Cortex of kidney (tissue), 1 donor: ENCODE results near the gene UBE2I.

Experiments used
- DNase-seq: peaks from one replicate; lab custom pipeline; 2025; lab: John Stamatoyannopoulos, UW

Gene UBE2I

GRCh38 chr16:1361685-1362360 is 52.4 kb downstream of the UBE2I start:
- DNase-seq: no peak

- DNase-seq: no peak
Observed at GRCh38 chr16:1362807-1363206, 53.4 kb downstream of the UBE2I start.

- DNase-seq: no peak
Observed at GRCh38 chr16:1363501-1364041, 54.1 kb downstream of the UBE2I start.

GRCh38 chr16:1364510-1364909 is 55.1 kb downstream of the UBE2I start:
- DNase-seq: no peak

- DNase-seq: no peak
Observed at GRCh38 chr16:1366060-1366711, 56.8 kb downstream of the UBE2I start.

GRCh38 chr16:1366712-1367299 is 57.4 kb downstream of the UBE2I start:
- DNase-seq: no peak

GRCh38 chr16:1367486-1368174 is 58.2 kb downstream of the UBE2I start:
- no peak for DNase-seq

- DNase-seq: no peak
Observed at GRCh38 chr16:1371054-1371978, 61.9 kb downstream of the UBE2I start.

GRCh38 chr16:1372292-1372950 is 63.0 kb downstream of the UBE2I start:
- DNase-seq: no peak

GRCh38 chr16:1374418-1375297 is 65.2 kb downstream of the UBE2I start:
- no peak for DNase-seq

GRCh38 chr16:1375298-1375640 is 65.8 kb downstream of the UBE2I start:
- no peak for DNase-seq

- no peak for DNase-seq
Observed at GRCh38 chr16:1375741-1376410, 66.4 kb downstream of the UBE2I start.
